Measurements from ENCODE around the gene RAB1B.

The RAB1B gene

GRCh38 chr11:66243782-66244535 is 24.5 kb upstream of the RAB1B start:
- H3K9ac ChIP-seq (ENCODE audit: low read length) = no peak overlapping the region
- H3K4me2 ChIP-seq (ENCODE audit: low read length) = no peak overlapping the region
- peaks cover 15% of the 10 kb centered on the region for H3K4me1 ChIP-seq (ENCODE audit: insufficient read depth, low read length, severe bottlenecking)
- H3K9me2 ChIP-seq (ENCODE audit: low read depth, low read length) = no peaks in the 10 kb centered on the region
- TF ChIP-seq CTCF (IDR thresholded peaks at IDR 0.05; ENCODE audit: low read length) = no peak
- TF ChIP-seq EZH2 (IDR thresholded peaks at IDR 0.05; ENCODE audit: borderline replicate concordance, low read length) = no peak
- no peaks in the 10 kb centered on the region for H3K79me2 ChIP-seq (ENCODE audit: insufficient read depth, low read length)
- H3K36me3 ChIP-seq (ENCODE audit: insufficient read depth, low read length) = peaks cover 62% of the 10 kb centered on the region
- H3K9me3 ChIP-seq (ENCODE audit: low read length) = no peaks in the 10 kb centered on the region
- H3K27ac ChIP-seq (ENCODE audit: low read depth, low read length, poor library complexity, severe bottlenecking) = no peak overlapping the region
- H3F3A ChIP-seq (ENCODE audit: insufficient read depth, low read length) = no peaks in the 10 kb centered on the region
- H4K20me1 ChIP-seq (ENCODE audit: insufficient read depth, low read length) = no peaks in the 10 kb centered on the region
- H2AFZ ChIP-seq (ENCODE audit: low read length) = no peak overlapping the region
- H3K4me3 ChIP-seq (ENCODE audit: low read depth, low read length, poor library complexity, severe bottlenecking) = no peak overlapping the region
- H3K27me3 ChIP-seq (ENCODE audit: insufficient read depth, low read length) = no peaks in the 10 kb centered on the region

- H2AFZ ChIP-seq (ENCODE audit: low read length) = no peak overlapping the region
- H3K79me2 ChIP-seq (ENCODE audit: insufficient read depth, low read length) = no peaks in the 10 kb centered on the region
- no peaks in the 10 kb centered on the region for H3K9me3 ChIP-seq (ENCODE audit: low read length)
- H3F3A ChIP-seq (ENCODE audit: insufficient read depth, low read length) = no peaks in the 10 kb centered on the region
- no peaks in the 10 kb centered on the region for H4K20me1 ChIP-seq (ENCODE audit: insufficient read depth, low read length)
- no peaks in the 10 kb centered on the region for H3K9me2 ChIP-seq (ENCODE audit: low read depth, low read length)
- H3K9ac ChIP-seq (ENCODE audit: low read length) = no peak overlapping the region
- H3K36me3 ChIP-seq (ENCODE audit: insufficient read depth, low read length) = peaks cover 43% of the 10 kb centered on the region
- peaks cover 5% of the 10 kb centered on the region for H3K4me1 ChIP-seq (ENCODE audit: insufficient read depth, low read length, severe bottlenecking)
- TF ChIP-seq CTCF (IDR thresholded peaks at IDR 0.05; ENCODE audit: low read length) (no peak), EZH2 (IDR thresholded peaks at IDR 0.05; ENCODE audit: borderline replicate concordance, low read length) (no peak)
- H3K27ac ChIP-seq (ENCODE audit: low read depth, low read length, poor library complexity, severe bottlenecking) = no peak overlapping the region
- no peak overlapping the region for H3K4me2 ChIP-seq (ENCODE audit: low read length)
- H3K27me3 ChIP-seq (ENCODE audit: insufficient read depth, low read length) = no peaks in the 10 kb centered on the region
- no peak overlapping the region for H3K4me3 ChIP-seq (ENCODE audit: low read depth, low read length, poor library complexity, severe bottlenecking)
Observed at GRCh38 chr11:66247295-66247694, 21.1 kb upstream of the RAB1B start.

GRCh38 chr11:66247801-66248200 is 20.6 kb upstream of the RAB1B start:
- Histone ChIP-seq H3K4me3 (ENCODE audit: low read depth, low read length, poor library complexity, severe bottlenecking) (no peak overlapping the region), H3K9me3 (ENCODE audit: low read length) (no peaks in the 10 kb centered on the region), H3K9ac (ENCODE audit: low read length) (no peak overlapping the region), H3K36me3 (ENCODE audit: insufficient read depth, low read length) (peaks cover 38% of the 10 kb centered on the region), H3K27me3 (ENCODE audit: insufficient read depth, low read length) (no peaks in the 10 kb centered on the region), H3K4me1 (ENCODE audit: insufficient read depth, low read length, severe bottlenecking) (no peaks in the 10 kb centered on the region), H2AFZ (ENCODE audit: low read length) (no peak overlapping the region), H3K79me2 (ENCODE audit: insufficient read depth, low read length) (no peaks in the 10 kb centered on the region), H4K20me1 (ENCODE audit: insufficient read depth, low read length) (no peaks in the 10 kb centered on the region), H3F3A (ENCODE audit: insufficient read depth, low read length) (no peaks in the 10 kb centered on the region), H3K4me2 (ENCODE audit: low read length) (no peak overlapping the region), H3K9me2 (ENCODE audit: low read depth, low read length) (no peaks in the 10 kb centered on the region), H3K27ac (ENCODE audit: low read depth, low read length, poor library complexity, severe bottlenecking) (no peak overlapping the region)
- TF ChIP-seq EZH2 (IDR thresholded peaks at IDR 0.05; ENCODE audit: borderline replicate concordance, low read length) = no peak
- TF ChIP-seq CTCF (IDR thresholded peaks at IDR 0.05; ENCODE audit: low read length) = no peak
